Right lobe of liver (tissue), 4 donors: Measurements from ENCODE around the gene CAPN3.

Experiments
- POLR2A ChIP-seq: fragments of 450-650 bp; IDR thresholded peaks from one replicate; pipeline ENCODE4 v1.6.1; 2017; ENCODE audit warnings: antibody characterized with exemption, mild to moderate bottlenecking
- TF ChIP-seq, protein P1 (sequence below), 4 donors: fragments of 200-600 bp in 3 of 4; fragments of 450-650 bp in 1 of 4; IDR thresholded peaks; one replicate each; pipeline versions ENCODE4 v1.5.1 to v1.8.0; 2016 to 2022; ENCODE audit warnings: antibody characterized with exemption in 4 of 4, mild to moderate bottlenecking in 2 of 4
- donor health status: DM: no; HTN: no; CAD: no.
- donor health status: DM: no; HTN: no; CAD: no.
- donor health status: DM: no; HTN: yes; CAD: no.

DNA sequence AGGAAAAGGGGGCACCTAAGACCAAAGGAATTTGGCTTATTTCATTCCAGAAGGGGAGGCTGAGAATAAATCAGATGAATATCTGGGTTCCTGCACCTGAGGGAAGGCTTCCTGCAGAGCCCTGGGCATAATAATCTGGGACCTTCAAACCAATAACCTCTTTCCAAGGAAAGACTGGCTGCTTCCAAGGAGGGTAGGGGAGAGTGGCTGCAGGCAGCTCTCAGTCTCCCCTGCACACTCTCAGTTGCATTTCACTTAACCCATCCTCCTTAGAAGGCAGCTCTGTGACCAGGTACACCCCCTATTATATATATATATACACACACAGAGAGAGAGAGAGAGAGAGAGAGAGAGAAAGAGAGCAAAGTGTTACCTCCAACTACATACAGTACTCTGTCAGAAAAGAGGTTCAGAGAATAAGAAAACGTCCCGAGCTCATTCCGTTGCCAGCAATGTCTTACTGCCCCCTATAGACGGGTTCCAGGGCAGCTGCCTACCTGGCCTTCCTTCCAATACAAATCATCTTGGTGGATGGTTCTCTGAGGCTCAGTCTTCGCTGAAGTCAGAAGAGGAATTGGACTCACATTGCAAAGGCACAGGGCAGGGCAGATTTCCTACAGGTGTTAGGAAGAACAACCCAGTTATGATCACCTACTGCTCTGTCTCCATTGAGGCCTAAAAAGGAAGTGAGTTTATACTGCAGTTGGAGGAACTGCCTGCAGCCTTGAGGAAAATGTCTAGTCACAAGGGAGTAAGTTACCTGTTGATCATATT, 26.1 kb downstream of the CAPN3 start:
- TF ChIP-seq, protein P1, sequence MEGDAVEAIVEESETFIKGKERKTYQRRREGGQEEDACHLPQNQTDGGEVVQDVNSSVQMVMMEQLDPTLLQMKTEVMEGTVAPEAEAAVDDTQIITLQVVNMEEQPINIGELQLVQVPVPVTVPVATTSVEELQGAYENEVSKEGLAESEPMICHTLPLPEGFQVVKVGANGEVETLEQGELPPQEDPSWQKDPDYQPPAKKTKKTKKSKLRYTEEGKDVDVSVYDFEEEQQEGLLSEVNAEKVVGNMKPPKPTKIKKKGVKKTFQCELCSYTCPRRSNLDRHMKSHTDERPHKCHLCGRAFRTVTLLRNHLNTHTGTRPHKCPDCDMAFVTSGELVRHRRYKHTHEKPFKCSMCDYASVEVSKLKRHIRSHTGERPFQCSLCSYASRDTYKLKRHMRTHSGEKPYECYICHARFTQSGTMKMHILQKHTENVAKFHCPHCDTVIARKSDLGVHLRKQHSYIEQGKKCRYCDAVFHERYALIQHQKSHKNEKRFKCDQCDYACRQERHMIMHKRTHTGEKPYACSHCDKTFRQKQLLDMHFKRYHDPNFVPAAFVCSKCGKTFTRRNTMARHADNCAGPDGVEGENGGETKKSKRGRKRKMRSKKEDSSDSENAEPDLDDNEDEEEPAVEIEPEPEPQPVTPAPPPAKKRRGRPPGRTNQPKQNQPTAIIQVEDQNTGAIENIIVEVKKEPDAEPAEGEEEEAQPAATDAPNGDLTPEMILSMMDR (IDR thresholded peaks at IDR 0.05): peak; percentile 31 to 54 (median 36)
- no peak for TF ChIP-seq POLR2A
